Gastrocnemius medialis (tissue), 4 donors: ENCODE results near the gene ARHGEF10L.

Experiments used
- CTCF ChIP-seq, 5 experiments: fragments of 450-650 bp in 3 of 5; fragments of 200-600 bp in 2 of 5; sonication (generic) in 2 of 5; IDR thresholded peaks in 4 of 5; conservative IDR thresholded peaks in 1 of 5; 1 replicate in 4 of 5; 2 replicates in 1 of 5; pipeline ENCODE4 v1.5.1; 2016 to 2019; ENCODE audit warnings: antibody characterized with exemption in 5 of 5, mild to moderate bottlenecking in 3 of 5, moderate library complexity in 3 of 5
- POLR2A ChIP-seq, 2 donors: fragments of 450-650 bp; IDR thresholded peaks; one replicate each; pipeline ENCODE4 v1.6.1; 2017; ENCODE audit warnings: antibody characterized with exemption in 2 of 2, mild to moderate bottlenecking in 2 of 2, moderate library complexity in 2 of 2

GRCh38 chr1:17672226-17672625 is 132.7 kb downstream of the ARHGEF10L start:
- TF ChIP-seq CTCF (IDR thresholded peaks at IDR 0.05 in 4 of 5, conservative IDR thresholded peaks at IDR 0.05 in 1 of 5) (no peak), POLR2A (IDR thresholded peaks at IDR 0.05) (no peak)
